Prostate gland (tissue), 2 donors: ENCODE measurements around the gene ARHGAP31.

Experiments used
- CTCF ChIP-seq, 4 experiments: fragments of 200-600 bp in 2 of 4; fragments of 450-650 bp in 2 of 4; sonication (generic) in 2 of 4; IDR thresholded peaks; 1 replicate in 3 of 4; 2 replicates in 1 of 4; pipeline ENCODE4 v1.5.1; 2016 to 2019; ENCODE audit warnings: antibody characterized with exemption in 4 of 4, mild to moderate bottlenecking in 2 of 4, moderate library complexity in 2 of 4
- POLR2AphosphoS5 ChIP-seq: sonication (generic); formaldehyde crosslinking; IDR thresholded peaks from one replicate; pipeline ENCODE4 v1.6.1; 2017; ENCODE audit warnings: antibody characterized with exemption

- TF ChIP-seq CTCF (IDR thresholded peaks at IDR 0.05), result no peak
- no peak for TF ChIP-seq POLR2AphosphoS5
Observed at GRCh38 chr3:119255214-119255613, 39.0 kb upstream of the ARHGAP31 start.
